WTC11 (cell line): ENCODE results near the gene CLEC4M.

ENCODE experiments used
- ARID4B ChIP-seq: sonication (generic); formaldehyde crosslinking; IDR thresholded peaks from 2 replicates; pipeline ENCODE4 v1.8.0; 2023; ENCODE audit warnings: missing genetic modification reagents, mild to moderate bottlenecking, borderline replicate concordance
- ATF2 ChIP-seq: sonication (generic); formaldehyde crosslinking; IDR thresholded peaks from 2 replicates; pipeline ENCODE4 v1.8.1; 2022; ENCODE audit warnings: low read depth, missing genetic modification reagents, borderline replicate concordance
- CREB1 ChIP-seq: sonication (generic); formaldehyde crosslinking; IDR thresholded peaks from 2 replicates; pipeline ENCODE4 v1.8.0; 2023; ENCODE audit warnings: mild to moderate bottlenecking, missing genetic modification reagents
- NFYB ChIP-seq: sonication (generic); formaldehyde crosslinking; conservative IDR thresholded peaks from 2 replicates; pipeline ENCODE4 v1.8.0; 2022; ENCODE audit warnings: low read depth, missing genetic modification reagents
- NR2C2 ChIP-seq: sonication (generic); formaldehyde crosslinking; IDR thresholded peaks from 2 replicates; pipeline ENCODE4 v1.8.0; 2022; ENCODE audit warnings: mild to moderate bottlenecking, missing genetic modification reagents
- SP1 ChIP-seq: sonication (generic); formaldehyde crosslinking; conservative IDR thresholded peaks from 2 replicates; pipeline ENCODE4 v1.8.1; 2022; ENCODE audit warnings: missing genetic modification reagents
- TEAD4 ChIP-seq: sonication (generic); formaldehyde crosslinking; IDR thresholded peaks from 2 replicates; pipeline ENCODE4 v1.8.0; 2022; ENCODE audit warnings: mild to moderate bottlenecking, missing genetic modification reagents
- TF ChIP-seq, protein P1 (sequence below): fragments of 200-600 bp; IDR thresholded peaks from 2 replicates; pipeline ENCODE4 v1.8.0; 2022; ENCODE audit warnings: antibody characterized with exemption

DNA sequence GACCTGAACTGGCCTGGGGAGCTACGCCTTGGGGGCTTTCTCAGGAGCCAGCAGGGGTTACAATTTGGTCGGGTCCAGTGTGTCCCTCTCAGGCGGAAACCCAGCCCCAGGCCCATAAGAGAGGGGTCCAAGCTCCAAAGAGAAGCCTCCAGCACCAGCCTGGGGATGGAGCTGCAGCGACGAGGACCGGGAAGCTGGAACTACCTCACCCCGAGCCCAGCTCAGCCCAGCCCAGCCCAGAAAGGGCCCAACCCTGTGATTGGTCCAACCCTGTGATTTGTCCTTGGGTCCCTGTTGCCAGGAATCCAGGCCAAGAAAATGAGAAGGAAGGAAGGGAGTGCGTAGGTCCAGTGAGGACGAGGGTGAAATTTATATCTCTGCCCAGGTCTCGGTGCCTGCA, 24.1 kb downstream of the CLEC4M start:
- TF ChIP-seq CREB1 (CRISPR knock-in tag) (no peak), TEAD4 (no peak), SP1 (CRISPR knock-in tag) (no peak), NFYB (CRISPR knock-in tag) (0 out of 2 replicates have a peak, but pooled peaks have one; percentile 44), ATF2 (CRISPR knock-in tag) (no peak), NR2C2 (CRISPR knock-in tag) (no peak), ARID4B (CRISPR knock-in tag) (no peak)
- TF ChIP-seq, protein P1, sequence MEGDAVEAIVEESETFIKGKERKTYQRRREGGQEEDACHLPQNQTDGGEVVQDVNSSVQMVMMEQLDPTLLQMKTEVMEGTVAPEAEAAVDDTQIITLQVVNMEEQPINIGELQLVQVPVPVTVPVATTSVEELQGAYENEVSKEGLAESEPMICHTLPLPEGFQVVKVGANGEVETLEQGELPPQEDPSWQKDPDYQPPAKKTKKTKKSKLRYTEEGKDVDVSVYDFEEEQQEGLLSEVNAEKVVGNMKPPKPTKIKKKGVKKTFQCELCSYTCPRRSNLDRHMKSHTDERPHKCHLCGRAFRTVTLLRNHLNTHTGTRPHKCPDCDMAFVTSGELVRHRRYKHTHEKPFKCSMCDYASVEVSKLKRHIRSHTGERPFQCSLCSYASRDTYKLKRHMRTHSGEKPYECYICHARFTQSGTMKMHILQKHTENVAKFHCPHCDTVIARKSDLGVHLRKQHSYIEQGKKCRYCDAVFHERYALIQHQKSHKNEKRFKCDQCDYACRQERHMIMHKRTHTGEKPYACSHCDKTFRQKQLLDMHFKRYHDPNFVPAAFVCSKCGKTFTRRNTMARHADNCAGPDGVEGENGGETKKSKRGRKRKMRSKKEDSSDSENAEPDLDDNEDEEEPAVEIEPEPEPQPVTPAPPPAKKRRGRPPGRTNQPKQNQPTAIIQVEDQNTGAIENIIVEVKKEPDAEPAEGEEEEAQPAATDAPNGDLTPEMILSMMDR = no peak
